IPS-20b (cell line): ENCODE data around the gene RPS5.

Experiments used
- H3K27ac ChIP-seq: one replicate; pipeline ENCODE4 v1.5.1; 2013; ENCODE audit warnings: low read length
- H3K27me3 ChIP-seq: 2 replicates; pipeline ENCODE4 v1.6.1; 2013; ENCODE audit warnings: mild to moderate bottlenecking, low read length, inconsistent platforms; ENCODE audit not compliant: insufficient read depth
- H3K36me3 ChIP-seq: 2 replicates; pipeline ENCODE4 v1.6.1; 2013; ENCODE audit warnings: low read depth, mild to moderate bottlenecking, inconsistent platforms, low read length, moderate library complexity; ENCODE audit not compliant: insufficient read depth
- H3K4me1 ChIP-seq: 2 replicates; pipeline ENCODE4 v1.6.1; 2013; ENCODE audit warnings: mild to moderate bottlenecking, control low read depth, inconsistent platforms, low read length, moderate library complexity; ENCODE audit not compliant: insufficient read depth
- H3K4me3 ChIP-seq: 2 replicates; pipeline ENCODE4 v1.5.1; 2013; ENCODE audit warnings: mild to moderate bottlenecking, low read length, inconsistent platforms
- H3K9ac ChIP-seq: 2 replicates; pipeline ENCODE4 v1.6.1; 2013; ENCODE audit warnings: low read depth, mild to moderate bottlenecking, inconsistent platforms, low read length, moderate library complexity
- H3K9me3 ChIP-seq: 2 replicates; pipeline ENCODE4 v1.6.1; 2013; ENCODE audit warnings: mild to moderate bottlenecking, low read depth, low read length, inconsistent platforms; ENCODE audit not compliant: insufficient read depth

RPS5 gene

DNA sequence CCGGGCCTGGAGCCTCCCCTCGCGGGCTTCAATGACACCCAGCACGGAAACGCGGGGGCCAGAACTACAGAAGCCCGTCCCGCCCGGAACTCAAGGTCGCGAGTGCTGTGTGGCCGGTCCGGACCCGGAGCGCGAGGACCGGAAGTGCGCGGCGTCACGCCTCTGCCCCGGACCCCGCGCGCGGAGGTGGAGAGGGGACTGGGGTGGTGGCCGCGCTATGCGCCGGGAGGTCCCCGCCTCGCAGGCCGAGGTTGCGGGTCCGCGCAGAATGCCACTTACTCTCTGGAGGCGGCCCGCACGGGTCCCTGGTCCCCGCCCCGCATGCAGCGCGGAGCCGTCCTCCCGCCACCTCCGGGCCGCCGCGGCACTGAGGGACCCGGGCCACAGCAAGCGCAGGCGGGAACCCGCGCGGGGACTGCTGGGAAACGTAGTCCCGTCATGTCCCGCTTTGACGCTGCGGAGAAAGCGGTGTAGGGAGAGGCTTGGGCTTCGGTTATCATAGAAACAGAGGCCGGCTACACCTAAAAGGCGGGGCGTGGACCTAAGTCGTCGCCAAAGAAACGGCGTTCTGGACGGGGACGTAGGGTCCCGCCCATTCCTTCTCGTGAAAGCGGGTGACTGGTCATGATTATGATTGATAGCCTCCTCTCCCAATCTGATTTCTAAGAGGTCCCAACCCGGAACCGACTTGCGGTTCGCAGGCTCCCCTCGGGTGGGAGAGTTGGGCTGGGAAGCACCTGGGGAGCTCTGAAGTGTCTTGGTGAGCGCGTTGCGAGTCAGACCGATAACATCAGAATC lies 6.2 kb upstream of the RPS5 start, which contains the start of gene ZNF837:
TSS of gene ZNF837 (minus strand) at position 369 of the 798 bp plus-strand sequence. CDS start 11,698 bp downstream, outside the sequence.
- Histone ChIP-seq H3K27me3 (no peaks in the 10 kb centered on the region), H3K4me1 (peaks cover 4% of the 10 kb centered on the region; the same call in 1 of the 2 replicates), H3K4me3 (peak within 1 kb of the TSS; percentile 84), H3K27ac (peak within 1 kb of the TSS; percentile 42), H3K9ac (peak within 1 kb of the TSS; percentile 80), H3K9me3 (no peaks in the 10 kb centered on the region), H3K36me3 (no peaks in the 10 kb centered on the region)

DNA sequence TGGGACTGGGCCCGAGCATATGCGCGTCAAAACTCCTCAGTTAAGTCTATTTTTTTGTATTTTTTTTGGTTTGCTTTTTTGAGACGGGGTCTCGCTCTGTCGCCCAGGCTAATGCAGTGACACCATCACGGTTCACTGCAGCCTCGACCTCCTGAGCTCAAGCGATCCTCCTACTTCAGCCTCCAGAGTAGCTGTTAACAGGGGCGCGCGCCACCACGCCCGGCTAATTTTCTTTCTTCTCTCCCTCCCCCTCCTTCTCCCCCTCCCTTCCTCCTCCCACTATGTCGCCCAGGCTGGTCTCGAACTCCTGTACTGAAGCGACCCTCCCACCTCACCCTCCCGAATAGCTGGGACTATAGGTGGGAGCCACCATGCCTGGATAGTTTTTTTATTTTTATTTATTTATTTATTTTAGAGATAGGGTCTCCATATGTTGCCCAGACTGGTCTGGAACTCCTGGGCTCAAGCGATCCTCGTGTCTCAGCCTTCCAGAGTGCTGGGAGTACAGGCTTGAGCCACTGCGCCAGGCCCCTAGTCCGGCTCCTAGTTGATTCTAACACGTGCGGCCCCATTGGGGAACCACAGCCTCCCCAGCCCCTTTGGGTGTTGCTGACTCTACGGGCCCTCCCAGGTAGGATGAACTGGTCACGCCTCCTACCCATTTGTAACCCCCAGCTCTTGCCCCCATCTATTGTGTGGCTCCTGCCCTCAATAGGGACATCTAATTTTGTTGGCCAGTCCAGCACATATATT lies 5.4 kb upstream of the RPS5 start:
- Histone ChIP-seq H3K36me3 (no peaks in the 10 kb centered on the region), H3K9ac (peak overlapping the region; percentile 48; the same call in 1 of the 2 replicates), H3K4me1 (peaks cover 6% of the 10 kb centered on the region; the same call in 1 of the 2 replicates), H3K9me3 (no peaks in the 10 kb centered on the region), H3K27ac (no peak overlapping the region), H3K27me3 (no peaks in the 10 kb centered on the region), H3K4me3 (peak overlapping the region; percentile 84)

DNA sequence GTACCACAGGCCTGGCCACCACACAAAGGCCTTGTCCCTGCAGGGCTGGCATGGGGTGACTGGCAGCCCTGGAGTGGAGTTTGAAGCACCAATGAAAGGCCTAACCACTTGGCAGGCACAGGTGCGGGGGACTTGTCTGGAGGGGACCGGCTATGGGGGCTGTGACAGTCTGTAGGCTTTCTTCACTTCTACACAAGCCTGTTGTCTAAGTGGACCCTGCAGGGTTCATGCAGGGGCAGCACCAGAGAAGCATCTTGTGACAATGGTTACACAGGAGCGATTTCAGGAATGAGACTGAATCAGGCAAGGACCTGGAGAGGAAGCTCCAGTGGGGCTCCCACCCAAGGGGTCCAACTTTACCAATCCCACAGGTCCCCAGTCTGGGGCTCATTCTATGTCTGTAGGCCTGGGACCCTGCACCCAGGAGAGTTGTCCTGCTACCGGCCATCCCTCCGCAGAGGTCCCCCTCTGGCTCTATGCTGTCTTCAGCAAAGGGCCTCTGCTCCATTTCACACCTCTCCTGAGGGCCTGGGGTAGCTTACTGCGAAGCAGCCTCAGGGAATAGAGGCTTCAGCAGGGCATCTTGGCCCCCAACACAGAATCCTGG lies 4.0 kb upstream of the RPS5 start:
- no peaks in the 10 kb centered on the region for H3K9me3 ChIP-seq
- H3K4me1 ChIP-seq: peaks cover 6% of the 10 kb centered on the region; the same call in 1 of the 2 replicates
- H3K27ac ChIP-seq: no peak overlapping the region
- H3K27me3 ChIP-seq: no peaks in the 10 kb centered on the region
- H3K36me3 ChIP-seq: peaks cover 7% of the 10 kb centered on the region
- H3K4me3 ChIP-seq: no peak overlapping the region
- no peak overlapping the region for H3K9ac ChIP-seq

DNA sequence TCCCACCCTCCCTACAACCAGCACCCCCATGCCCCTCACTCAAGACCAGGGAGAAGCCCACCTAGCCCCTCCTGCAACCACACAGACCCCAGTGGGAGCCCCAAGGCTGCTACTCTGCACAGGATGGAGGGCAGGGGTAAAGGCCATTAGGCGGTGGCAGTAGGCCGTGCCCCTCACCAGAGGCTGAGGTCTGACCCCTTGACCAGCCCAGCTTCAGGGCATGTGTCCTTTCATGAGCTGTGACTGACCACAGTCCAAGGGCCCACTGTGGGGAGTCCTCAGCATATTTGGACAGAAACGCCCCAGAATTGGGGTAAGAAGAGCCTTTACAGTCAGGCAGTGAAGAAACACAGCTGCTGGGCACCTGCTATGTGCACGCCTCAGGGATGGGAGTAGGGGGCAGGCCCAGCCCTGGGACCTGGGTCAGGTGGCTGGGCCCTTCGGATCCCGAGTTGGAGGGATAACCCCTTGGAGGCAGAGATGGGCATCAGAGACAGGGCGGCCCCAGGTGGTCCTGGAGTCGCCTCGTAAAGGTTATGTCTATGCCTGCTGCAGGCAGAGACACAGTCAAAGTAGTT lies 1.7 kb upstream of the RPS5 start:
- Histone ChIP-seq H3K4me3 (peak overlapping the region; percentile 100), H3K36me3 (peaks cover 28% of the 10 kb centered on the region), H3K27ac (no peak overlapping the region), H3K27me3 (no peaks in the 10 kb centered on the region), H3K4me1 (peaks cover 6% of the 10 kb centered on the region; the same call in 1 of the 2 replicates), H3K9ac (peak overlapping the region; percentile 95; the same call in 1 of the 2 replicates), H3K9me3 (no peaks in the 10 kb centered on the region)

DNA sequence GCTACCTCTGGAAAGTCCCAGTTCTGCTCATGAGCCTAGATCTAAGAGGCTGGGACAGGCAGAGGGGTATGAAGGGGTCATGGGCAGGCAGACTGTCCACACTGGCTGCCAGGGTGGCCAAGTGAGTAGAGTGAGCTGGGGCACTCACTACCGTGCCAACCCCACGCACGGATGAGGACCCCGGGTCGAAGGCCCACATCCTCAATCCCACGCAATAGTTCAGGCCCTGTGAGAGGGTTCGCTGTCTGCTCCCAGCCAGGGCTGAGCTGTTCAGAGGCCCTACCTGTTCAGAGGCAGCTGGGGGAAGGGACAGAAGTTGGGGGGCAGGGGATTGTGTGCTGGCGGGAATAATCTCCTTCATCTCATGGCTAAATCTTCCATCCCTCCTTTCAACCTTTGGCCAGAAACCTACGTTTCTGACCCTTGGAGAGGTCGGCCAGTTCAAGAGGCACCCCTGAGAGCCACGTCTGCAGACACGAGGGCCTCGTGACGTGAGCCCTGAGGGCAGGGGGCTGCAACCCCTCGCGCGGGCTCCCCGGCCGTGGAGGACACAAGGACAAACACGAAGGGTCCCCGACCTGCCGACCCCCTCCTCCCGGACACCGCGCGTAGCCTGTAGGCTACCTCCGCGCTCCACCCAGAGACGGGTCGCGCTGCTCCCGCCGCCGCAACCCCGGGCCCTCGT lies 1.0 kb upstream of the RPS5 start:
- Histone ChIP-seq H3K36me3 (peaks cover 34% of the 10 kb centered on the region), H3K27ac (peak overlapping the region; percentile 84), H3K4me3 (peak overlapping the region; percentile 100), H3K9me3 (no peaks in the 10 kb centered on the region), H3K9ac (peak overlapping the region; percentile 95), H3K27me3 (no peaks in the 10 kb centered on the region), H3K4me1 (peaks cover 6% of the 10 kb centered on the region; the same call in 1 of the 2 replicates)

DNA sequence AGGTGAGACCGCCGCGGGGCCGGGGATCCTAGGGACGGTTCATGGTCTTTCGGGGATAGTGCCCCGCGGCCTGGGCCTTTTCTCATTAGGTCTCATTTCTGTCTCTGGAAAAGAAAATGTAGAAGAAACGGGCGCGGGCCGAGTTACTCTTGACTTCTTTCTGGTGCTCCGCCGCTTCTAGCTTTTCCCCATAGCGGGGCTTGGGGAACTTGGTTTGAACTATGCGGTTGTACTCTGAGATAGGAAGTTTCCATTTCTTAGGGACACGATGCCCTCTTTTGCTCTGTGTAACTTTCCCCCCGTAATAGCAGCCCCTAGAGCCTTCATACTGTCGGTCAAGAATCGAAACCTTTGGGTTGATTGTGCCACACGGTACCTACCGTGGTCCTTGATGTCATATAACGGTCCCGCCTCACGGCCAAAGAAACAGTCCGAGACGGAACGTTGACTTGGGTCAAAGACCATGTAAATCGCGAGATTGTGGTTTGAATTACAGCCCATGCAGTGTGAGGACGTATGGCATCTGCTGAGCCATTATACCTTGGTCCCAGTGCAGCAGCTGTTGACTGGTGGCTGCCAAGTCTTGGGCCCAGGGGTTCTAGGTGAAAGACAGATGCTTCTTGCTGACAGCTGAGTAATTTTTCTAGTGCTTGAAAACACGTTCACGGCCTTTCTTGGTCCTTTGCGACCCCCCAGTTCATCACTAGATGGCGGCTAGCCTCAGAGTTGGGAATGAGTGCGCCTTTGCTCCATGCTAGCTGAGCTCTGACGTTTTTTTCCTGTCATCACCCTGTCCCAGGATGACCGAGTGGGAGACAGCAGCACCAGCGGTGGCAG lies 487 bp downstream of the RPS5 start:
- peak overlapping the region; percentile 69 for H3K27ac ChIP-seq
- H3K4me1 ChIP-seq: peaks cover 6% of the 10 kb centered on the region; the same call in 1 of the 2 replicates
- no peaks in the 10 kb centered on the region for H3K27me3 ChIP-seq
- H3K9me3 ChIP-seq: no peaks in the 10 kb centered on the region
- H3K36me3 ChIP-seq: peaks cover 49% of the 10 kb centered on the region
- peak overlapping the region; percentile 95 for H3K9ac ChIP-seq
- peak overlapping the region; percentile 100 for H3K4me3 ChIP-seq

DNA sequence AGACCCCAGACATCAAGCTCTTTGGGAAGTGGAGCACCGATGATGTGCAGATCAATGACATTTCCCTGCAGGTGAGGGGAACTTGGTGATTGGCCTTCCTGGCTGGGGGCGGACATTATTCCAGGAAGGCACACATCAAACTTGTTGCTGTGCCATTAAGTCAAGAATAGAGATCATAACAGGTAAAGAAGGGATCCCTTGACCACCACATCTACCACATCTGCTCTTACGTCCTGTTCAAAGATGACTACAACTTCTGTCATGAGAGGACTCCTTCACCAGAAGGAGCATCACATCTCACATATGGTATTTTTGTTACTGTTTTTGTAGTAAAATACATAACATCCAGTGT lies 1.1 kb downstream of the RPS5 start:
- Histone ChIP-seq H3K27me3 (no peaks in the 10 kb centered on the region), H3K4me3 (peak overlapping the region; percentile 100), H3K9ac (peak overlapping the region; percentile 95; the same call in 1 of the 2 replicates), H3K9me3 (no peaks in the 10 kb centered on the region), H3K4me1 (peaks cover 6% of the 10 kb centered on the region; the same call in 1 of the 2 replicates), H3K27ac (no peak overlapping the region), H3K36me3 (peaks cover 55% of the 10 kb centered on the region)

DNA sequence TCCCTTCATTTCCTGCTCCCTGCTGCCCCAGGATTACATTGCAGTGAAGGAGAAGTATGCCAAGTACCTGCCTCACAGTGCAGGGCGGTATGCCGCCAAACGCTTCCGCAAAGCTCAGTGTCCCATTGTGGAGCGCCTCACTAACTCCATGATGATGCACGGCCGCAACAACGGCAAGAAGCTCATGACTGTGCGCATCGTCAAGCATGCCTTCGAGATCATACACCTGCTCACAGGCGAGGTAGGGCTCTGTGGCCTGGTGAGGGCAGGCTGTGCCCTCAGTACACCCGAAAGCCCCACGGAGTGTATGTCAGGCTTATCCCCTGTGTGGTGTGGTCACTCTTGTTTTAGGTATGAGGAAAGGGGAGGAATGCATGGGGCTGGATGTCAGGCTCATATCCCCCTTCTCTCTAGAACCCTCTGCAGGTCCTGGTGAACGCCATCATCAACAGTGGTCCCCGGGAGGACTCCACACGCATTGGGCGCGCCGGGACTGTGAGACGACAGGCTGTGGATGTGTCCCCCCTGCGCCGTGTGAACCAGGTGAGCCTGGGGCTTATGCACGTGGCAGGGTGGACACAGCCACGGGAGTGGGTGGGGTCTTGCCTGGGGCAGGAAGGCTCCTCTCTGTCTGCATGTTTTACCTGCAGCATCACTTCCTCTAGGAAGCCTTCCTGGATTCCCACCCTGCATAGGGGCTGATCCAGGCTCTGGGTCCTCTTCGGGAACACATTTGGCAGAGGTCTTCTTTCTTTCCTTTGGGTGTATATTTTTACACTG lies 6.1 kb downstream of the RPS5 start:
- Histone ChIP-seq H3K27ac (no peak overlapping the region), H3K27me3 (peaks cover 24% of the 10 kb centered on the region), H3K9ac (no peak overlapping the region), H3K9me3 (no peaks in the 10 kb centered on the region), H3K4me1 (peaks cover 2% of the 10 kb centered on the region; the same call in 1 of the 2 replicates), H3K36me3 (peaks cover 69% of the 10 kb centered on the region), H3K4me3 (no peak overlapping the region)

DNA sequence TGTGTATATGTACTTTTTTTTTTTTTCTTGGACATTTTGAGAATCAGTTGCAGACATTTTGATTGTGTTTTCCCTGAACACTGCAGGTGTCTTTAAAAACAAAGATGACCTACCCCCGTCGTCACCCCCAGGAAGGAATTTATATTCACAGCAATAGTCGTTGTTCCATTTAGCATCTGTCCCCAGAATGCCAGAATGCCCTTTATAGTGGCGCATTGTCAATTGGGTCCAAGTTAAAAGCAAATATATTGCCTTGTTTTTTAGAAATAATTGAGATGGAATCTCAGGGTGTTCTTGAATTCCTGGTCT lies 6.6 kb downstream of the RPS5 start:
- Histone ChIP-seq H3K36me3 (peaks cover 64% of the 10 kb centered on the region), H3K27me3 (peaks cover 27% of the 10 kb centered on the region), H3K27ac (no peak overlapping the region), H3K4me1 (peaks cover 2% of the 10 kb centered on the region; the same call in 1 of the 2 replicates), H3K9me3 (no peaks in the 10 kb centered on the region), H3K9ac (no peak overlapping the region), H3K4me3 (no peak overlapping the region)

DNA sequence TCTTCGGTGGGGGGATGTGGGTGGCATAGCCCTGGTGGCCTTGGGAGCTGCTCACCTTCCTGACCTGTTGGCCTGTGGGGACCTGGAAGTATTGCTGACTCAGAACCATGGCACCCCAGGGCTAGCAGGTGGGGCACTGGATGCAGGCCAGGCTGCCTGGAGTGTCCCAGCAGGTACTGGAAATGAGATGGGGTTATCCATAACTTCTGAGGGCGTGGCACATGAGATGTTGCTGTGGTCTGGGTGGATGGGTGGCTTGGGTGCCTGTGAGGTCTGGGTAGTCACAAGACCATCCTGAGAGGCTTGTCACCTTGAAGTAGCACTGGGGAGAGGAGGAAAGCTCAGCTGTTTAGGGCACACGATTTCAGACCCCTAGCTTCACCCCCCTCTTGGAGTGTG lies 7.8 kb downstream of the RPS5 start:
- Histone ChIP-seq H3K36me3 (peaks cover 55% of the 10 kb centered on the region), H3K9me3 (no peaks in the 10 kb centered on the region), H3K9ac (no peak overlapping the region), H3K4me3 (no peak overlapping the region), H3K27ac (no peak overlapping the region), H3K27me3 (peaks cover 31% of the 10 kb centered on the region), H3K4me1 (peaks cover 2% of the 10 kb centered on the region; the same call in 1 of the 2 replicates)
